WTC11 (cell line): Measurements from ENCODE around the gene FES. TPM values are rescaled to one million over a fixed set of nuclear protein-coding genes. Genes with fewer than 3 reads are reported as not detected.
A peak's percentile ranks its signal among the peaks of the same experiment; 100 is the strongest.
"Not testable (repeated sequence)": the region's sequence is repeated elsewhere in the genome, so short reads cannot be mapped to it uniquely, and the experiment has no call there.

Experiments
- ATAC-seq: fragments of 200-7000 bp; cut with Tn5 transposase; 2 replicates; pipeline ENCODE4 v1.10.0; 2021; ENCODE audit warnings: mild to moderate bottlenecking, moderate library complexity
- CTCF ChIA-PET: fragments of 300-600 bp; sonication (Branson Sonifier 250); formaldehyde crosslinking; loops from one replicate; lab custom pipeline; 2021; ENCODE audit warnings: antibody characterized with exemption; lab: Charles Lee
- POLR2A ChIA-PET: fragments of 350-600 bp; sonication (Branson Sonifier 250); formaldehyde crosslinking; loops from one replicate; lab custom pipeline; 2021; ENCODE audit warnings: antibody characterized with exemption; lab: Charles Lee
- DNase-seq: peaks from one replicate; pipeline ENCODE4 v3.0.0; 2021; ENCODE audit warnings: low spot score
- H3K27ac Mint-ChIP-seq: 2 replicates; pipeline ENCODE4 v1.8.0; 2021; ENCODE audit warnings: mixed read lengths
- H3K27me3 Mint-ChIP-seq: 2 replicates; pipeline ENCODE4 v1.8.0; 2021; ENCODE audit warnings: low read depth, mild to moderate bottlenecking, moderate library complexity, mixed read lengths
- H3K36me3 Mint-ChIP-seq: 2 replicates; pipeline ENCODE4 v1.8.0; 2021; ENCODE audit warnings: mixed read lengths
- H3K4me1 Mint-ChIP-seq: 2 replicates; pipeline ENCODE4 v1.8.0; 2022; ENCODE audit warnings: mixed read lengths
- H3K4me3 Mint-ChIP-seq: 2 replicates; pipeline ENCODE4 v1.8.0; 2021; ENCODE audit warnings: mild to moderate bottlenecking, moderate library complexity, mixed read lengths
- H3K9me3 Mint-ChIP-seq: 2 replicates; pipeline ENCODE4 v1.8.0; 2021; ENCODE audit warnings: mixed read lengths
- ELF4 ChIP-seq: sonication (generic); formaldehyde crosslinking; IDR thresholded peaks from 2 replicates; pipeline ENCODE4 v1.8.1; 2022; ENCODE audit warnings: low read depth, mild to moderate bottlenecking, moderate library complexity, missing genetic modification reagents
- FOXK1 ChIP-seq: sonication (generic); formaldehyde crosslinking; IDR thresholded peaks from 2 replicates; pipeline ENCODE4 v1.8.0; 2022; ENCODE audit warnings: mild to moderate bottlenecking, moderate library complexity, missing genetic modification reagents
- FOXP1 ChIP-seq: sonication (generic); formaldehyde crosslinking; IDR thresholded peaks from 2 replicates; pipeline ENCODE4 v1.8.0; 2022; ENCODE audit warnings: missing genetic modification reagents, mild to moderate bottlenecking, moderate library complexity, borderline replicate concordance
- GABPB1 ChIP-seq: sonication (generic); formaldehyde crosslinking; IDR thresholded peaks from 2 replicates; pipeline ENCODE4 v1.8.1; 2023; ENCODE audit warnings: mild to moderate bottlenecking, missing genetic modification reagents
- MYBL2 ChIP-seq: sonication (generic); formaldehyde crosslinking; IDR thresholded peaks from 2 replicates; pipeline ENCODE4 v1.8.1; 2023; ENCODE audit warnings: mild to moderate bottlenecking, moderate library complexity, missing genetic modification reagents
- NFATC4 ChIP-seq: fragments of 250-450 bp; sonication (Bioruptor Pico); IDR thresholded peaks from 2 replicates; pipeline ENCODE4 v1.9.0; 2021; ENCODE audit warnings: mild to moderate bottlenecking
- NFE2L1 ChIP-seq: sonication (generic); formaldehyde crosslinking; IDR thresholded peaks from 2 replicates; pipeline ENCODE4 v1.8.1; 2023; ENCODE audit warnings: missing genetic modification reagents
- NFYB ChIP-seq: sonication (generic); formaldehyde crosslinking; conservative IDR thresholded peaks from 2 replicates; pipeline ENCODE4 v1.8.0; 2022; ENCODE audit warnings: low read depth, missing genetic modification reagents
- RORB ChIP-seq: fragments of 250-450 bp; sonication (Bioruptor Pico); IDR thresholded peaks from 2 replicates; pipeline ENCODE4 v1.9.0; 2021; ENCODE audit warnings: mild to moderate bottlenecking
- SMAD4 ChIP-seq: sonication (generic); formaldehyde crosslinking; IDR thresholded peaks from 2 replicates; pipeline ENCODE4 v1.8.0; 2022; ENCODE audit warnings: mild to moderate bottlenecking, missing genetic modification reagents
- SOX15 ChIP-seq: fragments of 250-450 bp; sonication (Bioruptor Pico); IDR thresholded peaks from 2 replicates; pipeline ENCODE4 v1.9.0; 2021; ENCODE audit warnings: mild to moderate bottlenecking
- SP1 ChIP-seq: sonication (generic); formaldehyde crosslinking; conservative IDR thresholded peaks from 2 replicates; pipeline ENCODE4 v1.8.1; 2022; ENCODE audit warnings: missing genetic modification reagents
- TCF7 ChIP-seq: sonication (generic); formaldehyde crosslinking; IDR thresholded peaks from 2 replicates; pipeline ENCODE4 v1.8.0; 2022; ENCODE audit warnings: mild to moderate bottlenecking, low read depth, missing genetic modification reagents, moderate library complexity
- TEAD1 ChIP-seq: sonication (generic); formaldehyde crosslinking; IDR thresholded peaks from 2 replicates; pipeline ENCODE4 v1.8.0; 2022; ENCODE audit warnings: mild to moderate bottlenecking, missing genetic modification reagents
- TP53 ChIP-seq: sonication (generic); formaldehyde crosslinking; IDR thresholded peaks from 2 replicates; pipeline ENCODE4 v1.8.1; 2023; ENCODE audit warnings: mild to moderate bottlenecking, missing genetic modification reagents
- ZNF121 ChIP-seq: sonication (generic); formaldehyde crosslinking; IDR thresholded peaks from 2 replicates; pipeline ENCODE4 v1.8.0; 2023; ENCODE audit warnings: missing genetic modification reagents
- ZNF219 ChIP-seq: sonication (generic); formaldehyde crosslinking; IDR thresholded peaks from 2 replicates; pipeline ENCODE4 v1.8.0; 2023; ENCODE audit warnings: missing genetic modification reagents, mild to moderate bottlenecking, borderline replicate concordance
- ZNF263 ChIP-seq: sonication (generic); formaldehyde crosslinking; IDR thresholded peaks from 2 replicates; pipeline ENCODE4 v1.8.1; 2022; ENCODE audit warnings: low read depth, mild to moderate bottlenecking, moderate library complexity, missing genetic modification reagents
- ZNF317 ChIP-seq: sonication (generic); formaldehyde crosslinking; IDR thresholded peaks from 2 replicates; pipeline ENCODE4 v1.8.1; 2023; ENCODE audit warnings: low read depth, mild to moderate bottlenecking, moderate library complexity, missing genetic modification reagents, borderline replicate concordance
- total RNA-seq: library from RNA; stranded (reverse); gene quantifications from 3 replicates; pipeline ENCODE4 v1.2.3, GENCODE V29; 2021
- TF ChIP-seq, protein P1 (sequence below): sonication (generic); formaldehyde crosslinking; IDR thresholded peaks from 2 replicates; pipeline ENCODE4 v1.8.1; 2023; ENCODE audit warnings: mild to moderate bottlenecking, missing genetic modification reagents
- TF ChIP-seq, protein P2 (sequence below): sonication (generic); formaldehyde crosslinking; IDR thresholded peaks from 2 replicates; pipeline ENCODE4 v1.8.1; 2023; ENCODE audit warnings: mild to moderate bottlenecking, moderate library complexity, missing genetic modification reagents
- TF ChIP-seq, protein P3 (sequence below): fragments of 250-450 bp; sonication (Bioruptor Pico); conservative IDR thresholded peaks from 2 replicates; pipeline ENCODE4 v1.9.0; 2021; ENCODE audit warnings: mild to moderate bottlenecking
- TF ChIP-seq, protein P4 (sequence below): sonication (generic); formaldehyde crosslinking; IDR thresholded peaks from 2 replicates; pipeline ENCODE4 v1.8.1; 2022; ENCODE audit warnings: missing genetic modification reagents, borderline replicate concordance

The FES gene
- total RNA-seq, 1 experiment from 2014 or later = 10.0 TPM

DNA sequence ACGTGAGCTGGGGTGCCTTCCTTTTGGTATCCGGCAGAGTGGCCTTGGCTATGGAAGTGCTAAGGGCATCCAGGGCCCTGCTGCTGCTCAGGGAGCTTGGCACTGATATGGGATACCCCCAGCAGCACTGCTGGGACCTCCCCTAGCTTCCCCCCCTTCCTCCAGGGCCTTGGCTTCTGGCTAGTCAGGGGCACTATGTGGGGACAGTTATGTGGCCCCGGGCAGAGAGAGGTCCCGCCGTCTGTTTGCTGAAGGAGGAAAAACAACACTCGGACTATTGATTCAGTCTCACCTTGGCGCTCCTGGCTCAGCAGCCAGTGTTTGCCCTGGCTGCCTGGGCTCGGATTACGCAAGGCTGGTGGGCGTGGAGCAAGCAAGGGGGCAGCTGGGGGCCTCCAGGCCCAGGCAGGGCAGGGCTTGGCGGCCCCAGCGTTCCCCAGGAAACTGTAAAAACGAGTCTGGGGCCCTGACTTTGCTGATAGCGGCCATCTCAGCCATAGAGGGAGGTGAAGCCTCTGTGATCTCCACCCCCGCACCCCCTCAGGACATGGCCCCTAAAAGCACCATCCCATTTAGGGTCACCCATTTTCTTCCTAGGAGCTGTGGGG, 10.2 kb upstream of the FES start:
- ChIA-PET CTCF (interaction anchor here (0.8 to 2.6 kb wide), 6 partner anchors 11 to 159 kb away, joined by 3 to 14 read pairs (median 4); partner anchors contain the start of genes FES and HDDC3), POLR2A (no interaction called here)
- peaks cover 43% of the 10 kb centered on the region for H3K4me1 Mint-ChIP-seq
- ATAC-seq (peak; percentile 36), DNase-seq (peak; percentile 53)
- no peaks in the 10 kb centered on the region for H3K27me3 Mint-ChIP-seq
- no peak for TF ChIP-seq SOX15 (CRISPR knock-in tag)
- 0 out of 2 replicates have a peak, but pooled peaks have one; percentile 32 for TF ChIP-seq SP1 (CRISPR knock-in tag)
- peak; percentile 94 for TF ChIP-seq GABPB1 (CRISPR knock-in tag)
- no peak for TF ChIP-seq ELF4 (CRISPR knock-in tag)
- peak; percentile 51; the same call in 1 of the 2 replicates for TF ChIP-seq FOXP1
- peak; percentile 97 for TF ChIP-seq ZNF121 (CRISPR knock-in tag)
- TF ChIP-seq NFATC4 (CRISPR knock-in tag) = no peak
- H3K9me3 Mint-ChIP-seq = no peaks in the 10 kb centered on the region
- H3K4me3 Mint-ChIP-seq = peak overlapping the region; percentile 1; the same call in 1 of the 2 replicates
- H3K36me3 Mint-ChIP-seq = peaks cover 25% of the 10 kb centered on the region; the same call in 1 of the 2 replicates
- peak overlapping the region; percentile 71 for H3K27ac Mint-ChIP-seq

DNA sequence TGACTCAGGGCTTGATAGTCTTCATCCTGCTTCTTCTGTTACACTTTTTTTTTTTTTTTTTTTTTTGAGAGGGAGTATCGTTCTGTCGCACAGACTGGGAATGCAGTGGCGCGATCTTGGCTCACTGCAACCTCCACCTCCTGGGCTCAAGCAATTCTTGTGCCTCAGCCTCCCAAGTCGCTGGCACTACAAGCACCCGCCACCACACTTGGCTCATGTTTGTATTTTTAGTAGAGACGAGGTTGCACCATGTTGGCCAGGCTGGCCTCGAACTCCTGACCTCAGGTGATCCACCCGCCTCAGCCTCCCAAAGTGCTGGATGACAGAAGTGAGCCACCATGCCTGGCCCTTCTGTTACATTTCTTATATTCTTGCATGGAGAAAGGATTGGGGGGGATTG, 9.3 kb upstream of the FES start:
- H3K27me3 Mint-ChIP-seq, H3K9me3 Mint-ChIP-seq, POLR2A ChIA-PET, DNase-seq, ATAC-seq, H3K4me3 Mint-ChIP-seq: not testable (repeated sequence)
- Mint-ChIP-seq H3K36me3 (peaks cover 32% of the 10 kb centered on the region; the same call in 1 of the 2 replicates), H3K4me1 (peaks cover 34% of the 10 kb centered on the region), H3K27ac (0 out of 2 replicates have a peak overlapping the region, but pooled peaks have one; percentile 15)
- CTCF ChIA-PET = interaction anchor here (2.6 kb wide), 1 partner anchor 56 kb away, joined by 9 read pairs; no protein-coding TSS in a partner anchor

DNA sequence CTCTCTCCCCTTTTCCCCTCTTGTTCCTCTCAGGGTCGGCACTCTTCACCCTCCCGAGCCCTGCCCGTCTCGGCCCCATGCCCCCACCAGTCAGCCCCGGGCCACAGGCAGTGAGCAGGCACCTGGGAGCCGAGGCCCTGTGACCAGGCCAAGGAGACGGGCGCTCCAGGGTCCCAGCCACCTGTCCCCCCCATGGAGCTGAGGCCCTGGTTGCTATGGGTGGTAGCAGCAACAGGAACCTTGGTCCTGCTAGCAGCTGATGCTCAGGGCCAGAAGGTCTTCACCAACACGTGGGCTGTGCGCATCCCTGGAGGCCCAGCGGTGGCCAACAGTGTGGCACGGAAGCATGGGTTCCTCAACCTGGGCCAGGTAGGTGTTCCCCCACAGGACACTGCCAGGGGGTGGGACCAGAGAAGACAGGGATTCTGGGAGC, 8.7 kb upstream of the FES start:
- TF ChIP-seq TEAD1 (CRISPR knock-in tag) (no peak), TP53 (no peak), ZNF219 (CRISPR knock-in tag) (no peak), ZNF317 (no peak), ZNF263 (no peak), MYBL2 (CRISPR knock-in tag) (no peak)
- TF ChIP-seq, protein P1, sequence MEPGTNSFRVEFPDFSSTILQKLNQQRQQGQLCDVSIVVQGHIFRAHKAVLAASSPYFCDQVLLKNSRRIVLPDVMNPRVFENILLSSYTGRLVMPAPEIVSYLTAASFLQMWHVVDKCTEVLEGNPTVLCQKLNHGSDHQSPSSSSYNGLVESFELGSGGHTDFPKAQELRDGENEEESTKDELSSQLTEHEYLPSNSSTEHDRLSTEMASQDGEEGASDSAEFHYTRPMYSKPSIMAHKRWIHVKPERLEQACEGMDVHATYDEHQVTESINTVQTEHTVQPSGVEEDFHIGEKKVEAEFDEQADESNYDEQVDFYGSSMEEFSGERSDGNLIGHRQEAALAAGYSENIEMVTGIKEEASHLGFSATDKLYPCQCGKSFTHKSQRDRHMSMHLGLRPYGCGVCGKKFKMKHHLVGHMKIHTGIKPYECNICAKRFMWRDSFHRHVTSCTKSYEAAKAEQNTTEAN (CRISPR knock-in tag) = no peak
- TF ChIP-seq, all 79 proteins: peak for 0
- H3K36me3 Mint-ChIP-seq = peaks cover 32% of the 10 kb centered on the region; the same call in 1 of the 2 replicates
- H3K27ac Mint-ChIP-seq = no peak overlapping the region
- ATAC-seq (no peak), DNase-seq (no peak)
- H3K4me1 Mint-ChIP-seq = peaks cover 29% of the 10 kb centered on the region
- H3K4me3 Mint-ChIP-seq = no peak overlapping the region
- ChIA-PET CTCF (no interaction called here), POLR2A (no interaction called here)
- no peaks in the 10 kb centered on the region for H3K9me3 Mint-ChIP-seq
- no peaks in the 10 kb centered on the region for H3K27me3 Mint-ChIP-seq

DNA sequence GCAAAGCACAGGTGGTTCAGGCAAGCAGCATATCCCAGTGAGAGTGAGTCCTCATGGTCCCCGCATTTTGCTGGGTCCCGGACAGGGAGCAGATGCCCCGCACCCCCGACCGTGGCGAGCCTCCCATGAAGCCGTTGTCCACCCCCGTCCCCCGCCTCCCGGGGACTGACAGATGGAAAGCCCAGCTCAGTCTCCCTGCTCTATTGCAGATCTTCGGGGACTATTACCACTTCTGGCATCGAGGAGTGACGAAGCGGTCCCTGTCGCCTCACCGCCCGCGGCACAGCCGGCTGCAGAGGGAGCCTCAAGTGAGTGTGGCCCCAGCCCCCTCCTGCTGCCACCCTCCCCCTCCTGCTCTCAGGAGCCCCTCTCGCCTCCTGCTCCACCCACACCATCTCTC, 8.3 kb upstream of the FES start:
- POLR2A ChIA-PET = no interaction called here
- TF ChIP-seq, protein P2, sequence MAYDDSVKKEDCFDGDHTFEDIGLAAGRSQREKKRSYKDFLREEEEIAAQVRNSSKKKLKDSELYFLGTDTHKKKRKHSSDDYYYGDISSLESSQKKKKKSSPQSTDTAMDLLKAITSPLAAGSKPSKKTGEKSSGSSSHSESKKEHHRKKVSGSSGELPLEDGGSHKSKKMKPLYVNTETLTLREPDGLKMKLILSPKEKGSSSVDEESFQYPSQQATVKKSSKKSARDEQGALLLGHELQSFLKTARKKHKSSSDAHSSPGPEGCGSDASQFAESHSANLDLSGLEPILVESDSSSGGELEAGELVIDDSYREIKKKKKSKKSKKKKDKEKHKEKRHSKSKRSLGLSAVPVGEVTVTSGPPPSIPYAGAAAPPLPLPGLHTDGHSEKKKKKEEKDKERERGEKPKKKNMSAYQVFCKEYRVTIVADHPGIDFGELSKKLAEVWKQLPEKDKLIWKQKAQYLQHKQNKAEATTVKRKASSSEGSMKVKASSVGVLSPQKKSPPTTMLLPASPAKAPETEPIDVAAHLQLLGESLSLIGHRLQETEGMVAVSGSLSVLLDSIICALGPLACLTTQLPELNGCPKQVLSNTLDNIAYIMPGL (CRISPR knock-in tag) = no peak
- TF ChIP-seq TCF7 (CRISPR knock-in tag) = no peak
- TF ChIP-seq FOXK1 (CRISPR knock-in tag) = no peak
- TF ChIP-seq, protein P3, sequence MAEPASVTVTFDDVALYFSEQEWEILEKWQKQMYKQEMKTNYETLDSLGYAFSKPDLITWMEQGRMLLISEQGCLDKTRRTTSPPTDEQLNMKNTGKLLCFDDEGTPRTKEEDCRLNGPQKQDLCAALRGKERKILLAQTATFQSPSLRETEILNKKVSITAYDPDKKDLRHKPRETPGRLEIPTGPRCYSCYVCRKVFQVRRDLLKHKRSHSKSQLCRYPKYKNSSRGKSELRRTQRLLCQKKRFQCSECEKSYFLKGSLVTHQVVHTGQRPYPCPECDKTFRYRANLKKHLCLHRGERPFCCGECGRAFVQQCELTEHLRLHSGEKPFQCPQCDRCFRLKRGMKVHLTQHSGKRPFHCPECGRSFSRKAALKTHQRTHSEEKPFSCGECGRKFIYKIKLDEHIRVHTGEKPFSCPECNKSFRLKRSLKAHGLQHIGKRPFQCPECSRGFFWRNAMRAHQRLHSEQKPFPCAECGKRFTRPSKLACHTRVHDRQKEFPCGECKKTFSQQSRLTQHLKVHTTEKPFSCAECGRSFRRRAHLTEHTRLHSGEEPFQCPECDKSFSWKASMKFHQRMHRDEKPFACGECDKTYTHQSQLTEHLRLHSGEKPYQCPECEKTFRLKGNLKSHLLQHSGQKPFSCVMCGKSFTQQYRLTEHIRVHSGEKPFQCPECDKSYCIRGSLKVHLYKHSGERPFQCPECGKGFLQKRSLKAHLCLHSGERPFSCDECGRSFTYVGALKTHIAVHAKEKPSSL (CRISPR knock-in tag) = no peak
- TF ChIP-seq, protein P4, sequence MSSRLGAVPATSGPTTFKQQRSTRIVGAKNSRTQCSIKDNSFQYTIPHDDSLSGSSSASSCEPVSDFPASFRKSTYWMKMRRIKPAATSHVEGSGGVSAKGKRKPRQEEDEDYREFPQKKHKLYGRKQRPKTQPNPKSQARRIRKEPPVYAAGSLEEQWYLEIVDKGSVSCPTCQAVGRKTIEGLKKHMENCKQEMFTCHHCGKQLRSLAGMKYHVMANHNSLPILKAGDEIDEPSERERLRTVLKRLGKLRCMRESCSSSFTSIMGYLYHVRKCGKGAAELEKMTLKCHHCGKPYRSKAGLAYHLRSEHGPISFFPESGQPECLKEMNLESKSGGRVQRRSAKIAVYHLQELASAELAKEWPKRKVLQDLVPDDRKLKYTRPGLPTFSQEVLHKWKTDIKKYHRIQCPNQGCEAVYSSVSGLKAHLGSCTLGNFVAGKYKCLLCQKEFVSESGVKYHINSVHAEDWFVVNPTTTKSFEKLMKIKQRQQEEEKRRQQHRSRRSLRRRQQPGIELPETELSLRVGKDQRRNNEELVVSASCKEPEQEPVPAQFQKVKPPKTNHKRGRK (CRISPR knock-in tag) = no peak
- TF ChIP-seq MYBL2 (CRISPR knock-in tag) = no peak
- TF ChIP-seq SMAD4 (CRISPR knock-in tag) = no peak
- TF ChIP-seq NFATC4 (CRISPR knock-in tag) = no peak
- no peak for TF ChIP-seq RORB (CRISPR knock-in tag)
- TF ChIP-seq TP53 = no peak
- no peak for TF ChIP-seq NFE2L1 (CRISPR knock-in tag)
- no peak for TF ChIP-seq NFYB (CRISPR knock-in tag)

More for the DNA sequence above, 8.3 kb upstream of the FES start:
- DNase-seq (no peak), ATAC-seq (no peak)
- H3K36me3 Mint-ChIP-seq = peaks cover 32% of the 10 kb centered on the region; the same call in 1 of the 2 replicates
- peaks cover 25% of the 10 kb centered on the region for H3K4me1 Mint-ChIP-seq
- H3K4me3 Mint-ChIP-seq = no peak overlapping the region
- CTCF ChIA-PET = no interaction called here
- H3K27ac Mint-ChIP-seq = no peak overlapping the region
- H3K9me3 Mint-ChIP-seq = no peaks in the 10 kb centered on the region
- no peaks in the 10 kb centered on the region for H3K27me3 Mint-ChIP-seq
